ENCODE results near the gene SOD2. TPM values are rescaled to one million over a fixed set of nuclear protein-coding genes. Genes with fewer than 3 reads are reported as not detected.

SOD2 gene
- total RNA-seq, 2 donors from 2014 or later: 64.3 to 88.8 TPM

- TF ChIP-seq CTCF (conservative IDR thresholded peaks at IDR 0.05): no peak
- 95 to 100% methylated on average over 5 to 7 of the region's 7 CpGs for WGBS, 2 experiments (ENCODE audit: insufficient coverage in 1 of 2, insufficient read length in 1 of 2)
- Mint-ChIP-seq H3K4me3 (no peak overlapping the region), H3K9me3 (no peaks in the 10 kb centered on the region), H3K4me1 (no peaks in the 10 kb centered on the region), H3K36me3 (ENCODE audit: low read depth) (no peaks in the 10 kb centered on the region), H3K27ac (no peak overlapping the region), H3K27me3 (ENCODE audit: insufficient read depth) (no peaks in the 10 kb centered on the region)
- no peak for DNase-seq
- H3K9me3 ChIP-seq (ENCODE audit: control insufficient read depth, low read length): no peaks in the 10 kb centered on the region
- H3K27me3 ChIP-seq (ENCODE audit: control insufficient read depth, insufficient read depth, low read length, poor library complexity, severe bottlenecking): no peaks in the 10 kb centered on the region
- no peak overlapping the region for H3K4me3 ChIP-seq (ENCODE audit: low read length)
- H3K36me3 ChIP-seq (ENCODE audit: control insufficient read depth, insufficient read depth, low read length): no peaks in the 10 kb centered on the region
- no peaks in the 10 kb centered on the region for H3K4me1 ChIP-seq (ENCODE audit: control insufficient read depth, insufficient read depth, low read length)
- no peak overlapping the region for H3K9ac ChIP-seq (ENCODE audit: extremely low read depth, low read length, poor library complexity, severe bottlenecking)
- no peak overlapping the region for H3K27ac ChIP-seq (ENCODE audit: low read depth, low read length)
Observed at GRCh38 chr6:159649441-159649840, 43.6 kb downstream of the SOD2 start.

GRCh38 chr6:159646733-159647132, 46.3 kb downstream of the SOD2 start:
- Histone ChIP-seq H3K36me3 (ENCODE audit: control insufficient read depth, insufficient read depth, low read length) (no peaks in the 10 kb centered on the region), H3K4me3 (ENCODE audit: low read length) (no peak overlapping the region), H3K4me1 (ENCODE audit: control insufficient read depth, insufficient read depth, low read length) (no peaks in the 10 kb centered on the region), H3K27ac (ENCODE audit: low read depth, low read length) (no peak overlapping the region), H3K9me3 (ENCODE audit: control insufficient read depth, low read length) (no peaks in the 10 kb centered on the region), H3K9ac (ENCODE audit: extremely low read depth, low read length, poor library complexity, severe bottlenecking) (no peak overlapping the region), H3K27me3 (ENCODE audit: control insufficient read depth, insufficient read depth, low read length, poor library complexity, severe bottlenecking) (no peaks in the 10 kb centered on the region)
- Mint-ChIP-seq H3K27me3 (ENCODE audit: insufficient read depth) (no peaks in the 10 kb centered on the region), H3K4me3 (no peak overlapping the region), H3K4me1 (no peaks in the 10 kb centered on the region), H3K36me3 (ENCODE audit: low read depth) (no peaks in the 10 kb centered on the region), H3K27ac (no peak overlapping the region), H3K9me3 (no peaks in the 10 kb centered on the region)
- no peak for DNase-seq
- no peak for TF ChIP-seq CTCF (conservative IDR thresholded peaks at IDR 0.05)
- 90% methylated on average over 2 of the region's 2 CpGs; no CpG with 5 or more reads in 1 of the 2 experiments for WGBS, 2 experiments (ENCODE audit: insufficient coverage in 1 of 2, insufficient read length in 1 of 2)

DNA sequence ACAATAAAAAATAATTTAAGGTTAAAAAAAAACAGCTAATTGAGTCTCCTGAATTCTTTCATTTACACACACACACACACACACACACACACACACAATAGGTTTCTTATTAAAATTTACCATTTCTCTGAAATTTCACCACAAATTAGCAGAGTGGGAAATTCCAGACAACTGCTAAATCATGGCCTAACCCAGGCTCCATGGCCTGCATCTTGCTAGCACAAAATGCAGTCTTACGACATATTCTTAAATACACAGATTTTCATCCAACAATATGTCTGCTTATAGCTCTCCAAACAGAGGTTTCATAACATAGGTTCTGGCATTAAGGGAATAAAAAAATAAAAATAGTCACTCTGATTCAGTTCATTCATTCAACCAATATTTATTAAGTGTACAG, 46.9 kb downstream of the SOD2 start:
- no peak overlapping the region for H3K9ac ChIP-seq (ENCODE audit: extremely low read depth, low read length, poor library complexity, severe bottlenecking)
- H3K4me3 Mint-ChIP-seq: no peak overlapping the region
- H3K27me3 Mint-ChIP-seq (ENCODE audit: insufficient read depth): no peaks in the 10 kb centered on the region
- H3K36me3 Mint-ChIP-seq (ENCODE audit: low read depth): no peaks in the 10 kb centered on the region
- no peak for DNase-seq
- peaks cover 3% of the 10 kb centered on the region for H3K9me3 Mint-ChIP-seq
- H3K27ac ChIP-seq (ENCODE audit: low read depth, low read length): no peak overlapping the region
- 84 to 100% methylated on average over 1 of the region's 1 CpG for WGBS, 2 experiments (ENCODE audit: insufficient coverage in 1 of 2, insufficient read length in 1 of 2)
- no peak overlapping the region for H3K4me3 ChIP-seq (ENCODE audit: low read length)
- H3K4me1 Mint-ChIP-seq: no peaks in the 10 kb centered on the region
- H3K9me3 ChIP-seq (ENCODE audit: control insufficient read depth, low read length): no peaks in the 10 kb centered on the region
- no peaks in the 10 kb centered on the region for H3K27me3 ChIP-seq (ENCODE audit: control insufficient read depth, insufficient read depth, low read length, poor library complexity, severe bottlenecking)
- TF ChIP-seq CTCF (conservative IDR thresholded peaks at IDR 0.05): no peak
- no peaks in the 10 kb centered on the region for H3K36me3 ChIP-seq (ENCODE audit: control insufficient read depth, insufficient read depth, low read length)
- H3K27ac Mint-ChIP-seq: no peak overlapping the region
- no peaks in the 10 kb centered on the region for H3K4me1 ChIP-seq (ENCODE audit: control insufficient read depth, insufficient read depth, low read length)
